Heart left ventricle (tissue), 16 donors: Measurements from ENCODE around the gene RBMS1. TPM values are rescaled to one million over a fixed set of nuclear protein-coding genes. Genes with fewer than 3 reads are reported as not detected.

Source experiments
- ATAC-seq, 4 donors: fragments of 200-7000 bp; cut with Tn5 transposase; one replicate each; pipeline ENCODE4 v1.9.1; 2020 to 2022; ENCODE audit warnings: moderate library complexity in 4 of 4, mild to moderate bottlenecking in 3 of 4, moderate number of reproducible peaks in 1 of 4
- DNase-seq, 5 donors: peaks; one replicate each; pipeline ENCODE4 v3.0.0-alpha.2; 2020
- H3K27ac ChIP-seq, 12 donors: fragments of 200-600 bp; sonication (generic) in 4 of 12; one replicate each; pipeline versions ENCODE4 v1.5.0 to v1.8.0; 2016 to 2022; ENCODE audit warnings: mild to moderate bottlenecking in 2 of 12
- H3K27me3 ChIP-seq, 9 donors: fragments of 200-600 bp; sonication (generic) in 2 of 9; one replicate each; pipeline versions ENCODE4 v1.5.1 to v1.8.0; 2016 to 2022; ENCODE audit warnings: mild to moderate bottlenecking in 3 of 9
- H3K36me3 ChIP-seq, 9 donors: fragments of 200-600 bp; sonication (generic) in 2 of 9; one replicate each; pipeline versions ENCODE4 v1.5.0 to v1.8.0; 2018 to 2022; ENCODE audit warnings: mild to moderate bottlenecking in 2 of 9
- H3K4me1 ChIP-seq, 12 donors: fragments of 200-600 bp; sonication (generic) in 4 of 12; one replicate each; pipeline versions ENCODE4 v1.5.0 to v1.8.0; 2016 to 2022; ENCODE audit warnings: mild to moderate bottlenecking in 3 of 12
- H3K4me3 ChIP-seq, 12 donors: fragments of 200-600 bp; sonication (generic) in 4 of 12; one replicate each; pipeline versions ENCODE4 v1.5.0 to v1.8.0; 2017 to 2022; ENCODE audit warnings: mild to moderate bottlenecking in 9 of 12, moderate library complexity in 4 of 12
- H3K9me3 ChIP-seq, 12 donors: fragments of 200-600 bp; sonication (generic) in 4 of 12; one replicate each; pipeline versions ENCODE4 v1.5.0 to v1.8.0; 2016 to 2022; ENCODE audit warnings: mild to moderate bottlenecking in 1 of 12
- CTCF ChIP-seq, 12 donors: fragments of 200-600 bp; sonication (generic) in 4 of 12; IDR thresholded peaks; one replicate each; pipeline versions ENCODE4 v1.5.0 to v1.8.0; 2018 to 2022; ENCODE audit warnings: antibody characterized with exemption in 12 of 12, mild to moderate bottlenecking in 5 of 12
- POLR2A ChIP-seq, 2 donors: fragments of 450-650 bp; IDR thresholded peaks; one replicate each; pipeline ENCODE4 v1.6.1; 2017; ENCODE audit warnings: antibody characterized with exemption in 2 of 2, mild to moderate bottlenecking in 2 of 2, moderate library complexity in 2 of 2
- WGBS, 4 donors: extraction: QIAGEN DNeasy Blood & Tissue Kit in 2 of 4; methylation state at CpG; one replicate each; pipeline versions ENCODE4 v1.1.5 to v1.1.7; 2013 to 2018; 5-methylcytosine and 5-hydroxymethylcytosine counted together
- intact Hi-C, 10 donors: fragments of 100-400 bp; cut with DNase I; formaldehyde crosslinking; loops; one replicate each; pipeline versions ENCODE4 v1.11.1 to v1.14.2; 2022
- polyA plus RNA-seq, 2 donors: library from polyadenylated mRNA; stranded (reverse); fragments of 200-250 nt; gene quantifications; one replicate each; pipeline ENCODE4 v1.2.3, GENCODE V29; 2013
- total RNA-seq, 9 donors: library from RNA; depleted of rRNA in 2 of 9; stranded (reverse); fragments of >200 nt in 2 of 9; fragmentation: NEBNext Ultra II Directional in 3 of 9; extraction: Animal tissue kit (Norgen Biotek cat#: 25700) in 3 of 9; gene quantifications; one replicate each; pipeline versions ENCODE4 v1.1.0 to v1.2.4, GENCODE V29; 2016 to 2023
- donor health status: ischemic (EF 13 %, LVEDD 7.1; RV severe dilation, severe dysfunction).
- donor health status: healthy with polysubstance abuse.
- donor health status: DM: no; HTN: yes; CAD: no.
- donor health status: DM: no; HTN: no; CAD: no.
- donor health status: ischemic (EF 25% LVEDD 6.9; RV normal size, moderate dysfunction).
- donor health status: ischemic (EF 25% LVEDD 5.7; RV mildly dilated, moderate dysfunction).
- donor health status: healthy.
- donor health status: DM: yes; HTN: yes; CAD: no.
- donor health status: ischemic (EF 35%, LVEDD 5.7; RV mildly dilated, moderate dysfunction).
- donor health status: nonischemic (EF 11% LVEDD 7.7; RV severe dilation, severe dysfunction).
- donor health status: DM: yes; HTN: yes; CAD: no.
- donor health status: PGD.
- donor health status: ischemic (EF 29% LVEDD 5.4; RV normal size, mild dysfunction).
- donor health status: nonischemic (EF 23%, LVEDD 6.1; RV moderate dilation, normal function).

Gene RBMS1
- total and polyA plus RNA-seq, 11 donors = 32.4 to 102 (median 52.6) TPM

- TF ChIP-seq POLR2A (IDR thresholded peaks at IDR 0.05) (no peak), CTCF (IDR thresholded peaks at IDR 0.05) (no peak)
- Histone ChIP-seq H3K36me3 (no peaks in the 10 kb centered on the region), H3K27me3 (no peaks in the 10 kb centered on the region), H3K9me3 (no peaks in the 10 kb centered on the region), H3K4me3 (no peak overlapping the region), H3K4me1 (peaks cover under 1 to 99% (median 81%) of the 10 kb centered on the region in 12 donors), H3K27ac (peak overlapping the region in 5 of 12 donors; percentile 4 to 76 (median 32))
- ATAC-seq = peak in 2 of 4 donors; percentile 14 to 33
- no peak for DNase-seq
- WGBS, 4 donors = 75 to 82% (median 78%) methylated on average over 3 of the region's 3 CpGs
- intact Hi-C loops = loop anchor here in 9 of 10 donors (5.0 to 10.0 kb wide), 16 partner anchors 42 to 670 kb away; partner anchors contain the start of gene RBMS1 (in 5 of the 9)
Observed at GRCh38 chr2:160324917-160325316, 168.7 kb downstream of the RBMS1 start.

GRCh38 chr2:160324161-160324800 is 169.3 kb downstream of the RBMS1 start:
- TF ChIP-seq POLR2A (IDR thresholded peaks at IDR 0.05) = no peak
- peak; percentile 39 to 87 (median 76) for TF ChIP-seq CTCF (IDR thresholded peaks at IDR 0.05)
- peak overlapping the region in 2 of 12 donors; percentile 32 to 46 for H3K27ac ChIP-seq
- peak in 3 of 4 donors; percentile 33 to 54 (median 43) for ATAC-seq

GRCh38 chr2:160322320-160322719 is 171.3 kb downstream of the RBMS1 start:
- ATAC-seq (no peak), DNase-seq (no peak)
- Histone ChIP-seq H3K4me3 (no peak overlapping the region), H3K27me3 (no peaks in the 10 kb centered on the region), H3K9me3 (no peaks in the 10 kb centered on the region), H3K27ac (peak overlapping the region in 1 of 12 donors; percentile 69), H3K4me1 (peaks cover 0 to 96% (median 73%) of the 10 kb centered on the region in 12 donors), H3K36me3 (no peaks in the 10 kb centered on the region)
- intact Hi-C loops = loop anchor here in 9 of 10 donors (5.0 to 10.0 kb wide), 12 partner anchors 65 to 672 kb away; partner anchors contain the start of gene RBMS1 (in 3 of the 9)
- WGBS, 4 donors = 80 to 85% (median 82%) methylated on average over 3 of the region's 3 CpGs
- TF ChIP-seq POLR2A (IDR thresholded peaks at IDR 0.05) (no peak), CTCF (IDR thresholded peaks at IDR 0.05) (no peak)

More at GRCh38 chr2:160324161-160324800, 169.3 kb downstream of the RBMS1 start:
- Histone ChIP-seq H3K4me3 (no peak overlapping the region), H3K4me1 (peaks cover 0 to 96% (median 77%) of the 10 kb centered on the region in 12 donors), H3K9me3 (no peaks in the 10 kb centered on the region), H3K36me3 (no peaks in the 10 kb centered on the region), H3K27me3 (no peaks in the 10 kb centered on the region)
- 45 to 56% (median 48%) methylated on average over 12 of the region's 12 CpGs for WGBS, 4 donors
- intact Hi-C loops = loop anchor here in 9 of 10 donors (5.0 to 10.0 kb wide), 12 partner anchors 63 to 671 kb away; partner anchors contain the start of gene RBMS1 (in 3 of the 9)
- peak in 4 of 5 donors; percentile 51 to 56 (median 54) for DNase-seq

GRCh38 chr2:160321006-160321405 is 172.6 kb downstream of the RBMS1 start:
- intact Hi-C loops = loop anchor here in 9 of 10 donors (5.0 to 10.0 kb wide), 12 partner anchors 66 to 674 kb away; partner anchors contain the start of gene RBMS1 (in 3 of the 9)
- WGBS, 4 donors = 43 to 87% (median 64%) methylated on average over 2 of the region's 2 CpGs
- Histone ChIP-seq H3K36me3 (peaks cover 0 to 7% (median 0%) of the 10 kb centered on the region in 9 donors), H3K4me1 (peaks cover 0 to 96% (median 73%) of the 10 kb centered on the region in 12 donors), H3K4me3 (no peak overlapping the region), H3K9me3 (no peaks in the 10 kb centered on the region), H3K27ac (peak overlapping the region in 2 of 12 donors; percentile 2 to 69), H3K27me3 (no peaks in the 10 kb centered on the region)
- DNase-seq (no peak), ATAC-seq (peak in 3 of 4 donors; percentile 29 to 53 (median 33))
- TF ChIP-seq CTCF (IDR thresholded peaks at IDR 0.05) (no peak), POLR2A (IDR thresholded peaks at IDR 0.05) (no peak)
